Measurements from ENCODE around the gene MT1B. TPM values are rescaled to one million over a fixed set of nuclear protein-coding genes. Genes with fewer than 3 reads are reported as not detected.

Gene MT1B
- total and polyA plus RNA-seq, 2 of the 13 experiments (the other 11 are each of a cell fraction or from before 2014, with no cell fraction given), result 0.89 TPM; not detected in 1

DNA sequence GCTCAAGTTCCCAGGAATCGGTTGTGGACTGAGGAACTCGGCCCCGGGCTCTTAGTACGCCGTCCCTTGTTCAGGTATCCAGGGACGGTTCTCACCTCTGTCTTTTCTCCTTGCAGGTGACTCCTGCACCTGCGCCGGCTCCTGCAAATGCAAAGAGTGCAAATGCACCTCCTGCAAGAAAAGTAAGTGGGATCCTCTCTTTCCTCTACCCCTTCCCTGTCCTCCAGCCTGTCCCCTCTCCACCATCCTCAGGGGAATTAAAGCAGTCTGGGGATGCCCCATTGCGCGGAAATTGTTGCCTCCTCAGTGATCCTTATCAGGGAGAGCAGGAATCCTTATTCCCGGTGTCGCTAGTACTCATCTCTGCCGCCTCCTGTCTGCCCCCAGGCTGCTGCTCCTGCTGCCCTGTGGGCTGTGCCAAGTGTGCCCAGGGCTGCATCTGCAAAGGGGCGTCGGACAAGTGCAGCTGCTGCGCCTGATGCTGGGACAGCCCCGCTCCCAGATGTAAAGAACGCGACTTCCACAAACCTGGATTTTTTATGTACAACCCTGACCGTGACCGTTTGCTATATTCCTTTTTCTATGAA is 42.7 kb upstream of the MT1B start (continued):
- TF ChIP-seq, protein P1, sequence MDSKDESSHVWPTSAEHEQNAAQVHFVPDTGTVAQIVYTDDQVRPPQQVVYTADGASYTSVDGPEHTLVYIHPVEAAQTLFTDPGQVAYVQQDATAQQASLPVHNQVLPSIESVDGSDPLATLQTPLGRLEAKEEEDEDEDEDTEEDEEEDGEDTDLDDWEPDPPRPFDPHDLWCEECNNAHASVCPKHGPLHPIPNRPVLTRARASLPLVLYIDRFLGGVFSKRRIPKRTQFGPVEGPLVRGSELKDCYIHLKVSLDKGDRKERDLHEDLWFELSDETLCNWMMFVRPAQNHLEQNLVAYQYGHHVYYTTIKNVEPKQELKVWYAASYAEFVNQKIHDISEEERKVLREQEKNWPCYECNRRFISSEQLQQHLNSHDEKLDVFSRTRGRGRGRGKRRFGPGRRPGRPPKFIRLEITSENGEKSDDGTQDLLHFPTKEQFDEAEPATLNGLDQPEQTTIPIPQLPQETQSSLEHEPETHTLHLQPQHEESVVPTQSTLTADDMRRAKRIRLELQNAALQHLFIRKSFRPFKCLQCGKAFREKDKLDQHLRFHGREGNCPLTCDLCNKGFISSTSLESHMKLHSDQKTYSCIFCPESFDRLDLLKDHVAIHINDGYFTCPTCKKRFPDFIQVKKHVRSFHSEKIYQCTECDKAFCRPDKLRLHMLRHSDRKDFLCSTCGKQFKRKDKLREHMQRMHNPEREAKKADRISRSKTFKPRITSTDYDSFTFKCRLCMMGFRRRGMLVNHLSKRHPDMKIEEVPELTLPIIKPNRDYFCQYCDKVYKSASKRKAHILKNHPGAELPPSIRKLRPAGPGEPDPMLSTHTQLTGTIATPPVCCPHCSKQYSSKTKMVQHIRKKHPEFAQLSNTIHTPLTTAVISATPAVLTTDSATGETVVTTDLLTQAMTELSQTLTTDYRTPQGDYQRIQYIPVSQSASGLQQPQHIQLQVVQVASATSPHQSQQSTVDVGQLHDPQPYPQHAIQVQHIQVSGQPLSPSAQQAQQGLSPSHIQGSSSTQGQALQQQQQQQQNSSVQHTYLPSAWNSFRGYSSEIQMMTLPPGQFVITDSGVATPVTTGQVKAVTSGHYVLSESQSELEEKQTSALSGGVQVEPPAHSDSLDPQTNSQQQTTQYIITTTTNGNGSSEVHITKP (CRISPR knock-in tag; IDR thresholded peaks at IDR 0.05; ENCODE audit: low read depth), result no peak
- peak; percentile 39; the same call in 1 of the 2 replicates for TF ChIP-seq ATF7-NPFF (CRISPR knock-in tag; IDR thresholded peaks at IDR 0.05; ENCODE audit: low read depth)
- no peak for TF ChIP-seq ZNF205 (CRISPR knock-in tag; IDR thresholded peaks at IDR 0.05)
- TF ChIP-seq ZNF644 (CRISPR knock-in tag; IDR thresholded peaks at IDR 0.05; ENCODE audit: low read depth), result no peak
- no peak for TF ChIP-seq ZNF121 (CRISPR knock-in tag; IDR thresholded peaks at IDR 0.05)
- TF ChIP-seq SNAI1 (CRISPR knock-in tag; IDR thresholded peaks at IDR 0.05; ENCODE audit: borderline replicate concordance), result peak; percentile 68; the same call in 1 of the 2 replicates
- no peak for TF ChIP-seq SATB2 (CRISPR knock-in tag; IDR thresholded peaks at IDR 0.05)
- TF ChIP-seq FLYWCH1 (CRISPR knock-in tag; IDR thresholded peaks at IDR 0.05), result no peak
- TF ChIP-seq, protein P2, sequence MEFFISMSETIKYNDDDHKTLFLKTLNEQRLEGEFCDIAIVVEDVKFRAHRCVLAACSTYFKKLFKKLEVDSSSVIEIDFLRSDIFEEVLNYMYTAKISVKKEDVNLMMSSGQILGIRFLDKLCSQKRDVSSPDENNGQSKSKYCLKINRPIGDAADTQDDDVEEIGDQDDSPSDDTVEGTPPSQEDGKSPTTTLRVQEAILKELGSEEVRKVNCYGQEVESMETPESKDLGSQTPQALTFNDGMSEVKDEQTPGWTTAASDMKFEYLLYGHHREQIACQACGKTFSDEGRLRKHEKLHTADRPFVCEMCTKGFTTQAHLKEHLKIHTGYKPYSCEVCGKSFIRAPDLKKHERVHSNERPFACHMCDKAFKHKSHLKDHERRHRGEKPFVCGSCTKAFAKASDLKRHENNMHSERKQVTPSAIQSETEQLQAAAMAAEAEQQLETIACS (CRISPR knock-in tag; IDR thresholded peaks at IDR 0.05), result no peak
- TF ChIP-seq GTF2F1 (IDR thresholded peaks at IDR 0.05; ENCODE audit: low read length), result no peak
- TF ChIP-seq, protein P3, sequence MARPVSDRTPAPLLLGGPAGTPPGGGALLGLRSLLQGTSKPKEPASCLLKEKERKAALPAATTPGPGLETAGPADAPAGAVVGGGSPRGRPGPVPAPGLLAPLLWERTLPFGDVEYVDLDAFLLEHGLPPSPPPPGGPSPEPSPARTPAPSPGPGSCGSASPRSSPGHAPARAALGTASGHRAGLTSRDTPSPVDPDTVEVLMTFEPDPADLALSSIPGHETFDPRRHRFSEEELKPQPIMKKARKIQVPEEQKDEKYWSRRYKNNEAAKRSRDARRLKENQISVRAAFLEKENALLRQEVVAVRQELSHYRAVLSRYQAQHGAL (CRISPR knock-in tag; IDR thresholded peaks at IDR 0.05; ENCODE audit: not compliant biosample characterization), result peak; percentile 14
- TF ChIP-seq SIN3A (IDR thresholded peaks at IDR 0.05; ENCODE audit: borderline replicate concordance, low read depth, low read length), result 0 out of 2 replicates have a peak, but pooled peaks have one; percentile 10
- 0 out of 2 replicates have a peak, but pooled peaks have one; percentile 55 for TF ChIP-seq HNRNPL (IDR thresholded peaks at IDR 0.05; ENCODE audit: low read depth, low read length)
- TF ChIP-seq ATF1 (CRISPR knock-in tag; IDR thresholded peaks at IDR 0.05), result no peak
- TF ChIP-seq ZNF556 (CRISPR knock-in tag; IDR thresholded peaks at IDR 0.05; ENCODE audit: borderline replicate concordance), result no peak
- TF ChIP-seq ZBTB34 (CRISPR knock-in tag; IDR thresholded peaks at IDR 0.05), result 0 out of 2 replicates have a peak, but pooled peaks have one; percentile 21
- peak; percentile 2 for TF ChIP-seq HNRNPH1 (optimal IDR thresholded peaks at IDR 0.05; ENCODE audit: low read depth, low read length)
- no peak for TF ChIP-seq RNF219 (CRISPR knock-in tag; IDR thresholded peaks at IDR 0.05)
- no peak for TF ChIP-seq FOXM1 (CRISPR knock-in tag; IDR thresholded peaks at IDR 0.05)
- TF ChIP-seq SMYD3 (CRISPR knock-in tag; IDR thresholded peaks at IDR 0.05), result 0 out of 2 replicates have a peak, but pooled peaks have one; percentile 12
